HG03378 (cell line): ENCODE results near the gene COL4A4.

Experiments used
- ATAC-seq: cut with Tn5 transposase; IDR thresholded peaks from one replicate; pipeline ENCODE4 v1.9.1; 2021; ENCODE audit warnings: mild to moderate bottlenecking, moderate library complexity; ENCODE audit not compliant: unreplicated experiment

The COL4A4 gene

DNA sequence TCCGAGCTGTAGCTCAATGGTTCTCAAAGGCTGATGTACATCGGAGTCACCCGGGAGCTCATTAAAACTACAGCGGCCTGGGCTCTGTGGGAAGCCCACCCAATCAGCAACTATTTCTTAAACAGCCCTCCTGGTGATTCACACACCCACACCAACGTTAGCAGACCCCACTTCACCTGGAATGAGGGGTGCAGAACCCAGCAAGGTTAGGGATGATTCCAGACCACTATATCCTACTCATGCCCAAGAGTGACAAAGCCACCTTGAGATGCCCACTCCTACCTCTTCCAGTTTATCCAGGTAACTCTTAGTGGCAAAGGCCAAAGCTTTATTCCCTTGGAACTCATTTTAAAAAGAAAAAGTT is 178.4 kb downstream of the COL4A4 start:
- no peak for ATAC-seq

DNA sequence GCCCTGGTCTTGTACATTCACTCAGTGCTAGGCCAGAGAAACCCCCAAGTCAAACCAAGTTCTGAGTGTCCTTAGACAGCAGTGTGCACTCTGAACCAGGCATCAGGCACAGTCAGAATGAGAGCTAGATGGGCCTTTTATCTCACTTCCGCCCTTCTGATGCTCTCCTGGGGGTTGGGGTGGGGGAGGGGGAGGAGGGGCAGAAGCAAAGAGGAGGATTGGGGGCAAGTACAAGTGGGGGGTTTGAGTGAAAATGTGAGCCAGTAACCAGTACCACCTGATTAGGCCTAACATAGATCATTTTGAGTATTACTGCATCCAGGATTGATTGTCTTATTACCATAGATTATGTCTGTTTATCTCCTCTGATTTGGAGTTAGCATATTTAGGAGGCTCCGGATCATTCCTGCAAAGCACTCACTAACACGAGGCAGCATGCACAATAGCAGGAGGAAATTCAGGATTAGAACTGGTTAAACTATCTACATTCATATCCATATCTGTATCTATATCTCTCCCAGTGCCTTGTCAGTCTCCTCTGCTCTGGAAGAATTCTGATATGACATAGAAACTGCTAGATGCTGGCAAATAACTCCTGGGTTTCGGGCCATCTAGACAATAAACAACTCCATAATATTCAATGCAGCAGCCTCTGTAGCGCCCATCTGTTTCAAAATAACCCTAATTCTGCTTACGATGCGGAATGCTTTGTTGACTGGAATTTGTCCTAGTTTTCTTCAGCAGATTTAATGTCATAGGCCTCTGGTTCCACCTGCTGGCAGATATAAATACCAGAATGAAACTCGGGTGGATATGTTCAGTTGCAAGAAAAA is 179.0 kb downstream of the COL4A4 start:
- peak; percentile 97 for ATAC-seq

DNA sequence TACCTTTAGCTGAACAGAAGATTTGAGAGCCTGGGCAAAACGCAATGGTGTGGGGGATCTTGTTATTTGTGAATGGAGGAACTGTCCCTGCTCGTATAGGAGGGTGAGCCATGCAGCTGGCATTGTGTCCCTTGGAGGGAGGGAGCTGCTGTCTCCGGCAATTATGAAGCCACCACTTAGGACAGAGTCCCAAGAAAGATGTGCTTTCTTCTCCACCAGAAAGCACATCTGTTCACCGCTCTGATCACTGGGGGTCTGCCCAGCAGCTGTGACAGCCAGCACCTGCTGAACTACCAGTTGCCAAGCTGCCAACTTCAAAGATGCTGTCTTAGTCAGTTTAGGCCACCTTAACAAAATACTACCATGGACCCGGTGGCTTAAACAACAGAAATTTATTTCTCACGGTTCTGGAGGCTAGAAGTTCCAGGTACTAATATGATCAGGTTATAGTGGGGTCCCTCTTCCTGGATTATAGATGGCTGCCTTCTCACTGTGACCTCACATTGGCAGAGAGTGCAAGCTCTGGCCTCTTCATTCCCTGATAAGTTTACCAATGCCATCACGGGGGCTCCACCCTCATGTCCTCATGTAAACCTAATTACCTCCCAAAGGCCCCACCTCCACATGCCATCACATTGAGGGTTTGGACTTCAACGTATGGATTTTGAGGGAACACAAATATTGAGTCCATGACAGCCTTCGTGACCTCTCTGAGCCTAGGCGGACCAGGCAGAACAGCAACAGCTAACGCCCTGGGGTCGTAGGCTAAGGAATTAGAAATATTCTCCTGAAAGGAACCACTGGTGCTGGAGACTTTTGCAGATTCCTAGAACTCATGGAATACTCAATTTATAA is 179.9 kb downstream of the COL4A4 start:
- ATAC-seq, result no peak

DNA sequence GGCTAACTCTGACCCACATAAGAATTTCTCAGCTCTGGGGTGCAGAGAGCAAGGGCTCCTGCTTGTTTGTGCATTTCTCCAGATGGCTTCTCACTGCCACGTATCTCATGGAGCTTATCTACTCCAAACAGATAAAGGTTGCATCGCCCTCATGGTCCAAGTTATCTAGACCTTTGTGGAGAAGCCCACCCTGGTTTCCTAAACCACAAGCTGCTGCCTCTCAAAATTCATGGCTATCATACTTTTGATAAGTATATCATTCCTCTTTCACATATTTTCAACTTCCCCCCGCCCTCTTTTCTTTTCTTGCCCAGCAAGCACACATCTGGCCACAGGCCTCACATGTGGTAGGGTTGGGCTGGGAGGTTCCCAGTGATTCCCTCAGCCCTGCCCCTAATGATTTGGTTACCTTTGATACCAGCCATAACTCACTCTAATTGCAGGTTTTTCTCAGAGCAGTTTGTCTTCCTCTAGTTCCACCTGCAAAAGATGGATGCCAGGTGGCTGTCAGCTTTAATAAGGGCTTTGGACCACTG is 182.1 kb downstream of the COL4A4 start:
- ATAC-seq, result no peak

DNA sequence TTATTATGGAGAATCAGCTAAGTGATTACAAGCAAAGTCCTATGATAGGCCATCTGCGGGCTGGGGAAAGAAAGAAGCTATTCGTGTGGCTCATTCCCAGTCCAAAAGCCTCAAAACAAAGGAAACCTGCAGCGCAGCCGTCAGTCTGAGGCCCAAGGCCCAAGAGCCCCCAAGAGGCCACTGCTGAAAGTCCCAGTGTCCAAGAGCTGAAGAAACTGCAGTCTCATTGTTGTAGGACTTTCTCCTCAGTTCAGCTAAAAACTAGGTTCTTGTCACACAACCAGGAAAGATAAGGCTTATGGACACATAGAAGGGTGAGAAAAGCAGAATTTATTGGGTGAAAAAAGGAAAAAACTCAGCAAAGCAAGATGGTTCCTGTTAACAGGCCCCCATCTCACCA is 185.0 kb downstream of the COL4A4 start:
- ATAC-seq, result no peak

DNA sequence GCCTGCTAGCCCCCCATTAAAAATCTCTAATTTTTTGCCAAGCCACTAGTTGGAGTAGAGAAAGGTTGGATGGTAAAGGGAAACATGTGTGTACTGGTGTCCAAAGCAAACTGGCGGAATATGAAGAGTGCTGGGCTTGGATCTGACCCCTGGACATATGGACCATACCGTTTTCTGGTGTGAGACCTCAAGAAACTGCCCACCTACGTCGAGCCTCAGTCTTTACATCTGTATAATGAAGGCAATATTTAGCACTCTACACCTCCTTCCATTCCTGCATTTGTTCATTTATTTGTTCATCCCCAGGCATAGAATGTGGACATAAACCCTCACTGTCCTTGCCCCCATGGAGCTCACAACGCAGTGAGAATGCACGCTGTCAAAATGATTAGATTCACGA is 185.7 kb downstream of the COL4A4 start:
- ATAC-seq, result no peak

DNA sequence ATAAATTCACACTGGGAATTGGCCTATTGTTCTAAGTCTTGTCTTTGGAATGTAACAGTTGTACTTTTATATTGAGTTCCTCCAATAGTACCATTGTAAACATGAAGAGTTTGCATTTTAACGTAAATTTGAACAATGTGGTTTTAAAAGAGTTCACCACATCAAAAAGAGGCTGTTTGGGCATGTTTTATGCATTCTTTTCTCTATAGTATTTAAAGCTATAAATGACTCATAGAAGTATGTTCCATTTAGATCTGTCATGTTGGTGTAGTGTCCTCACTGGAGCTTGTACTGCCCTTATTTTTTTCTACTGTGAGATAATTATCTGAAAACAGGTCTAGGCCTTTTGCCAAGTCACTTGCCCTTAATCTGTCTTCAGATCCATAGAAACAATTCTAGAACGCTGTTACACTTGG is 186.2 kb downstream of the COL4A4 start:
- ATAC-seq, result no peak

DNA sequence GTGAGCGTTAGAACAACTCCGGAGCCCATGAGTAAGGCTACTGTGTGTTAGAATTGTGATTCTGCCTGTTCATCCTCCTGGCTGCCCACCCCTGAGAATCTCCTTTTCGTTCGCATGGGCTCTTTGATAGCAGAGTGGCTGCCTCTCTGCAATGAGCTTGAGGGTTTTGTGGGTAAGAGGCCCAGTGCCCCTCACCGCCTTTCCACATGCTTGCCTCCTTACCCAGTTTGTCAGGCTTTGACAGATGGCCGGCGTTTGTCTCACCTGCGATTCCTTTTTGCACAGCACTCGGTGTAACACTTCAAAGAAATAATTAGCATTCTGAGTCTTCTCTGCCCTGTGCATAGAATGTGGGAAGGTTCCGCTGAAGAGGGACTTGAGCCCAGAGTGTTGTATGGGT is 190.2 kb downstream of the COL4A4 start:
- no peak for ATAC-seq

DNA sequence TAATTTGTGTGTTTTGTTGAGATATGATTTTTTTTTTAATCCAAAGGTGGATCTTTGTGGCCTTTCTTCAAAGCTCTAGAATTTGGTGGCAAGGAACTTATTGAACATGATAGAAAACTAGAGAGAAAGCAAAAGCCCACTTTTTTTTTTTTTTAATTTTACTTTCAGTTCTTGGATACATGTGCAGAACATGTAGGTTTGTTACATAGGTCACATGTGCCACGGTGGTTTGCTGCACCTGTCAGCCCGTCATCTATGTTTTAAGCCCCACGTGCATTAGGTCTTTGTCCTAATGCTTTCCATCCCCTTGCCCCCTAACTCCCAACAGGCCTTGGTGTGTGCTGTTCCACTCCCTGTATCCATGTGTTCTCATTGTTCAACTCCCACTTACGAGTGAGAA is 192.2 kb downstream of the COL4A4 start:
- no peak for ATAC-seq

DNA sequence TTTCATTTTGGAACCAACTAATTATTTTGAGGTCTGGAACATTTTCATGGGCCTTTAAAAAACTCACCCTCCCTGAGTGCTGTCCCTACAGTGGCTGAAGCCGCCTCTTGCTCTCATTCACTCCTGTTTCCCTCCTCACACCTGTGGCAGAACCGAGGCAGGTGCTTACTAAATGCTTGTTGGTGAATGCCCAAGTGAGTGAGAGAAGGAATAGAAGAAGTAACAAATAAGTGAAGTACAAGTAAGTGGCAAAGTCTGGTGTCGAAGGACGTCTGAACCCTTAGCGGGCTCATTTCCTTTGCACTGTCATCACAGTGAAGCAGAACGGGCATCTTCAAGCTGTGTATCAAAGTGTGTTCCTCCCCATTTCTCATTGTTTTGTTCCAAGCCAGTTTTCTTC is 192.9 kb downstream of the COL4A4 start:
- peak; percentile 53 for ATAC-seq

DNA sequence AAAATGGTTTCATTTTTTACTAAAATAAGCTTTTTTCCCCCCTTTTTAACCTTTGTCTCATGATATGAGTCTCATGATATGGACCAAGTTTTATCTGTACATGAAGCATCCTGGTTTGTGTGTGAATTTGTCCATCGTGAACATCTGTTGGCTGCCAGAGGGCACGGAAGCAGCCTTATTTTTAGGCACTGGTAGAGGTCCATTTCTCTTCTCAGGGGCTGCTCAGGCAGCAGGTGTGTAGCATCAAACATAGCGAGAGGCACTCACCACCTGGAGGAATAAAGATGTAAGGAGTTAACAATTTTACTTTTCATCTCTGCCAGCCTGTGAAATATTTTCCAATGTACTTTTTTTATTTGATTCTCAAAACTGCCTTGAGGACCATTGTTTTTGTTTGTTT is 193.6 kb downstream of the COL4A4 start:
- ATAC-seq, result no peak

DNA sequence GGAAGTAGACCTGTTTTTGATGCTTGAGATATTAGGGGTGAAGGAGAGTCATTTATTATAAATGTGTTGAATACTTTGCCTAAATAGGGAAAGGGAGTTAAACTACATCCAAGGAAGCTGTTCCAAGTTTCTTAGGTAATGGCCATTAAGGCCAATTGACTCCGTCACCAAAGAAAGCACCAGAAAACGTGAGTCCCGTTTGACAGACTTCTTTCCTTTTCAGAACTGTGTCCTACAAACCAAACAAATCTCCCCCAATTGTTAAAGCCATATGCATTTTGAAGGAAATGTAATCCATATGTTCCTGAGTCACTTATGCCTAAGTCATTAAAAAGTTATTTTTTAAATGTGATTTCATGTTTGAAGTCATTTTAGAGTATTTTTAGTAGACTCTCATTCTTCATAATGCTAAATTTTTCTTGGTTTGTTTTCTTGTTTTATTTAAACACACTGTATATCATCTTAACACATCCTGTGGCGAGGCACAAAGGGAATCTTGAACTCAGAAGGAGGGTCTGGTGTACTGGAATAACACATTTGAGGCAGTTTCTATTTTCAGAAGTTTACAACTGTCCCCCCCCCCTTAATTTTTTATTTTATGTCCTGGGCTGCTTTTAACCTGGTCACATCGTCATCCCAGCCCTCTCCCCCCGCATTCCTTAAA is 194.5 kb downstream of the COL4A4 start:
- ATAC-seq, result no peak

DNA sequence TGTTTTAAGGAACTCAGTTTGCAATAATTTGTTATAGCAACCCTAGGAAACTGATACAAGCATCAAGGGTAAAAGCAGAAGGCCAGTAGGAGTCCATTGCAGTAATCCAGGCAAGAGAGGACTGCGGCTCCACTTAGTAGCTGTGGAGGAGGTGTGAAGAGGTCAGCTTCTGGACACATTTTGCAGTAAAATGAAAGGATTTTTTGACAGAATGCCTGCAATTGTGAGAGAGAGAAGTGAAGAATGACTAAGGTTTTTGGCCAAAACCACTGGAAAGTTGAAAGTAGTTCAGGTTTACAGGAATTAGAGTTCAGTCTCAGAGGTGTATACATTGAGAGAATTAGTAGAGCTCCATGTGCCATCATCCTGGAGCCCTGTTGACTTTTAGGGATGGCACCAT is 198.6 kb downstream of the COL4A4 start:
- ATAC-seq, result no peak

DNA sequence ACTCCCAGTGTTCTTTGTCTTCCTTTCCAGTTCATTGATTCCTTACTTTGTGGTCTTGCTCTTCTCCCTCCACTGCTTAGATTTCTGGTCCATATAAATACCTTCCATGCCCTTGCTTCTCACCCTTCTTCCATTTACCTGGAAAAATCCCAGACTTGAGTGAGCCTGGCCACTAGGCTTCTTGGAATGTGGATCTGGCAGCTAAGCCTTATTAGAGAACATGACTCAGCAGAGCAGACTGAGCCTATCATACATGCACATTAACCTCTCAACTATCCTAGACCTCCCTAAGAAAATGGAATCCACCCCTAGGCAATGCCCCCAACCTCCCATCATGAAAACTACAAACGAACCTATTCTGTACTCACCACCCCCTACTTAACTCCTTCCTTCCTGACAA is 200.5 kb downstream of the COL4A4 start:
- no peak for ATAC-seq

DNA sequence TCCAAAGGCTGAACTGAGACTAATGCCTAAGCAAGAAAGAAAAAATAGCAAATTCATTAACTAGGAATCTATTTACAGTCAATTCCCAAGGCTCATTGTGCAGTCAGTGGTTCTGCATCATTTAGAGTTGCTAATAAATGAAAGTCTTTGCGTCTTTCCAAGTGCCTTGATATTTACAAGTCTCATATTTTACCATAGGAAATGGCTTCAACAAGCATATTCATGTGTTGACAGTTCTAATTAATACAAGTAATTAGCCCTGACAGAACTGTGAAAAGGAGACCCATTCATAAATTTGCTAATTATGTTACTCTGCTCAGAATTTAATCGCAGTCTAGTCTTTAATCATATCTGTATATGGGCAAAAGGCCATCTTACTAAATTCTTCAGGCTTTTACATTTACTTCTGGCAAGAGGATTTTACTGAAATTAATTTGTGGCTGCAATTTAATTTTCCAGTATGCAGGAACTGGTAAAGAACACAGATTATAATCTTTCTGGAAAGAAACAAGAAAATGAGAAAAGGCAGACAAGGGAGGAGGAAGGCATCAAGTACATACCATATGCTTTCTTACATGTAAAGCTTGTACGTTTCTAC is 201.7 kb downstream of the COL4A4 start:
- ATAC-seq, result no peak

DNA sequence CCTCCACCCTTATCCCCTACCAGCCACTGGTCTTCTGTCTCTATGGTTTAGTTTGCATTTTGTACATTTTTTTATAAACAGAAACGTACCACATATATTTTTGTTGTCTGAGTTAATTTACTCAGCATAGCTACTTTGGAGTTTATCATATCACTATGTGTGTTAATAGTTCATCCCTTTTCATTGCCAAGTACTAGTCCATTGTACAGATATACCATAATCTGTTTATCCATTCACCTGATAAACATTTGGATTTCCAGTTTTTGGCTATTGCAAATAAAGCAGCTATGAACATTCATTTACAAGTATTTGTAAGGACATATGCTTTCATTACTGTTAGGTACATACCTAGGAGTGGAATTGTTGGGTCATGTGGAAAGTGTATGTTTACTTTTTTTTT is 204.6 kb downstream of the COL4A4 start:
- no peak for ATAC-seq

DNA sequence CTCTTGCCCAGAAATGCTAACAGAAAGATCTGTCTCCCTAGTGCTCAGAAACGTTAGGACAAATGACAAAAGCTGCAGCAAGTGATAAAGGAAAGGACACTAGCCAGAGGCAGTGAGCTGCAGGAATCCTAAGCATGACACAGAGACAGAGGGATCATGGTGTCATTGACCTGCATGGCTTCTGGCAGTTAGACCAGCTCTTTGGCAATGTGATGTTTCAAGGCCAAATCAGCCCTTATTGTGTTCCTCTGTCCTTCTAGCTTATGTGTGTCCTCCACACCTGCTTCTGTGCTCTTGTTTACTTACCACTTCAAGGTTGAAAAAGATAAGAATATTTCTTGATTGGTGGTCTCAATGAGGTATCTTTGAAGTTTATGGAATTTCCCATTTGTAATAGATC is 207.3 kb downstream of the COL4A4 start:
- ATAC-seq, result no peak

DNA sequence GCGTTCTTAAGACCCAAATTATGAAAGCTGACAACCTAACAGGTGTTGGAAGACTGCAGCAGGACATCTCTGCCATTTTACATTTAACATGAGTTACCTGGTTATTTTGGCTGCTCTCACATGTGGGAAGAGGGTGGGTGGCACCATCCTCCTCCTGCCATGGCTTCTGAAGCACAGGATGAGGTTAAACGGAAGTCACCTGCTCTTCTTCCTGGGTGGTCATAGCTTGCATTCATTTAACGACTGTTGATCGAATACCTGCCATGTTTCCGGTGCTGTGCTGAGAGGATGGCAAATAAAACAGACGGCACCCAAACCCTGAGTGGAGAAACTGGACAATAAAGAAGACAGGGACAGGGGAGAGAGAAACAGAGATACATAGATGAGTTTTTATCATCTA is 210.2 kb downstream of the COL4A4 start:
- ATAC-seq, result no peak

DNA sequence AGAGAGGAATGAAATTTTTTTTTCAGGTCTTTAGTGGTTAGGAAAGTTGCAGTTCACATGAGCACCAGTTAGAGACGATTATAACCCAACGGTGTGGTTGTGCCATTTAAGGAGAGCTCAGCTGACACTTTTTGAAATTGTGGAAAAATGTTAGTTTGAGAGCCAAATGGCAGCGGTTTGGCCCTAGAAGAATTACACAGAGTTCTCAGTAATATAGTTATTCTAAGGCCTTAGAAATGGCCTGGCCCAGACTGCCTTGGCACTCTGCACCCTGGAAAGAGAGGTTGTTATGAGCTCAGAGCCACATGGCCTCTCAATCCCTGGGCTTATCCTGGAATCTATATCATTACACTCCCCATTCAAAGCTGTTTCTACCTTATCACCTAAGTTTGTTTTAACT is 210.8 kb downstream of the COL4A4 start:
- no peak for ATAC-seq
